WTC11 (cell line): ENCODE measurements around the gene CDIPT. TPM values are rescaled to one million over a fixed set of nuclear protein-coding genes. Genes with fewer than 3 reads are reported as not detected.
A peak's percentile ranks its signal among the peaks of the same experiment; 100 is the strongest.

ENCODE experiments used
- CREM ChIP-seq: sonication (generic); formaldehyde crosslinking; IDR thresholded peaks from 2 replicates; pipeline ENCODE4 v1.8.1; 2022; ENCODE audit warnings: mild to moderate bottlenecking, missing genetic modification reagents, moderate library complexity
- ELF4 ChIP-seq: sonication (generic); formaldehyde crosslinking; IDR thresholded peaks from 2 replicates; pipeline ENCODE4 v1.8.1; 2022; ENCODE audit warnings: low read depth, mild to moderate bottlenecking, moderate library complexity, missing genetic modification reagents
- GABPB1 ChIP-seq: sonication (generic); formaldehyde crosslinking; IDR thresholded peaks from 2 replicates; pipeline ENCODE4 v1.8.1; 2023; ENCODE audit warnings: mild to moderate bottlenecking, missing genetic modification reagents
- KAT7 ChIP-seq: sonication (generic); formaldehyde crosslinking; IDR thresholded peaks from 2 replicates; pipeline ENCODE4 v1.8.1; 2023; ENCODE audit warnings: missing genetic modification reagents, mild to moderate bottlenecking, borderline replicate concordance
- MXD4 ChIP-seq: fragments of 250-450 bp; sonication (Bioruptor Pico); IDR thresholded peaks from 2 replicates; pipeline ENCODE4 v1.8.0; 2021; ENCODE audit warnings: mild to moderate bottlenecking, moderate library complexity, borderline replicate concordance
- NFATC4 ChIP-seq: fragments of 250-450 bp; sonication (Bioruptor Pico); IDR thresholded peaks from 2 replicates; pipeline ENCODE4 v1.9.0; 2021; ENCODE audit warnings: mild to moderate bottlenecking
- NFE2L1 ChIP-seq: sonication (generic); formaldehyde crosslinking; IDR thresholded peaks from 2 replicates; pipeline ENCODE4 v1.8.1; 2023; ENCODE audit warnings: missing genetic modification reagents
- NR2C2 ChIP-seq: sonication (generic); formaldehyde crosslinking; IDR thresholded peaks from 2 replicates; pipeline ENCODE4 v1.8.0; 2022; ENCODE audit warnings: mild to moderate bottlenecking, missing genetic modification reagents
- OVOL2 ChIP-seq: fragments of 250-450 bp; sonication (Bioruptor Pico); IDR thresholded peaks from 2 replicates; pipeline ENCODE4 v1.9.0; 2021; ENCODE audit warnings: mild to moderate bottlenecking, borderline replicate concordance
- PRRX2 ChIP-seq: fragments of 250-450 bp; sonication (Bioruptor Pico); IDR thresholded peaks from 2 replicates; pipeline ENCODE4 v1.8.0; 2021; ENCODE audit warnings: mild to moderate bottlenecking
- RORB ChIP-seq: fragments of 250-450 bp; sonication (Bioruptor Pico); IDR thresholded peaks from 2 replicates; pipeline ENCODE4 v1.9.0; 2021; ENCODE audit warnings: mild to moderate bottlenecking
- SP1 ChIP-seq: sonication (generic); formaldehyde crosslinking; conservative IDR thresholded peaks from 2 replicates; pipeline ENCODE4 v1.8.1; 2022; ENCODE audit warnings: missing genetic modification reagents
- ZNF121 ChIP-seq: sonication (generic); formaldehyde crosslinking; IDR thresholded peaks from 2 replicates; pipeline ENCODE4 v1.8.0; 2023; ENCODE audit warnings: missing genetic modification reagents
- ZNF219 ChIP-seq: sonication (generic); formaldehyde crosslinking; IDR thresholded peaks from 2 replicates; pipeline ENCODE4 v1.8.0; 2023; ENCODE audit warnings: missing genetic modification reagents, mild to moderate bottlenecking, borderline replicate concordance
- ZNF396 ChIP-seq: fragments of 250-450 bp; sonication (Bioruptor Pico); IDR thresholded peaks from 2 replicates; pipeline ENCODE4 v1.8.0; 2021; ENCODE audit warnings: mild to moderate bottlenecking, moderate library complexity, borderline replicate concordance
- ZNF512 ChIP-seq: sonication (generic); formaldehyde crosslinking; IDR thresholded peaks from 2 replicates; pipeline ENCODE4 v1.8.1; 2022; ENCODE audit warnings: missing genetic modification reagents, borderline replicate concordance
- total RNA-seq: library from RNA; stranded (reverse); gene quantifications from 3 replicates; pipeline ENCODE4 v1.2.3, GENCODE V29; 2021
- TF ChIP-seq, protein P1 (sequence below): sonication (generic); formaldehyde crosslinking; IDR thresholded peaks from 2 replicates; pipeline ENCODE4 v1.8.1; 2023; ENCODE audit warnings: mild to moderate bottlenecking, missing genetic modification reagents, borderline replicate concordance
- TF ChIP-seq, protein P2 (sequence below): sonication (generic); formaldehyde crosslinking; IDR thresholded peaks from 2 replicates; pipeline ENCODE4 v1.8.0; 2023; ENCODE audit warnings: mild to moderate bottlenecking, missing genetic modification reagents
- TF ChIP-seq, protein P3 (sequence below): sonication (generic); formaldehyde crosslinking; IDR thresholded peaks from 2 replicates; pipeline ENCODE4 v1.8.1; 2023; ENCODE audit warnings: mild to moderate bottlenecking, missing genetic modification reagents

Gene CDIPT
- total RNA-seq, 1 experiment from 2014 or later: 71.7 TPM

GRCh38 chr16:29815793-29816693 lies 47.0 kb downstream of the CDIPT start, which contains the start of gene PAGR1 (continued):
- TF ChIP-seq ZNF512 (no peak), OVOL2 (CRISPR knock-in tag) (no peak), RORB (CRISPR knock-in tag) (no peak), ZNF121 (CRISPR knock-in tag) (peak; percentile 42), ELF4 (CRISPR knock-in tag) (0 out of 2 replicates have a peak, but pooled peaks have one; percentile 67), NR2C2 (0 out of 2 replicates have a peak, but pooled peaks have one; percentile 8), KAT7 (CRISPR knock-in tag) (no peak), CREM (peak; percentile 80), MXD4 (no peak), ZNF219 (CRISPR knock-in tag) (no peak), NFATC4 (no peak), ZNF396 (no peak), SP1 (CRISPR knock-in tag) (peak; percentile 84; the same call in 1 of the 2 replicates), GABPB1 (CRISPR knock-in tag) (peak; percentile 74), PRRX2 (CRISPR knock-in tag) (no peak; the same call in 1 of the 2 replicates), NFE2L1 (CRISPR knock-in tag) (no peak; the same call in 1 of the 2 replicates)
- TF ChIP-seq, protein P1, sequence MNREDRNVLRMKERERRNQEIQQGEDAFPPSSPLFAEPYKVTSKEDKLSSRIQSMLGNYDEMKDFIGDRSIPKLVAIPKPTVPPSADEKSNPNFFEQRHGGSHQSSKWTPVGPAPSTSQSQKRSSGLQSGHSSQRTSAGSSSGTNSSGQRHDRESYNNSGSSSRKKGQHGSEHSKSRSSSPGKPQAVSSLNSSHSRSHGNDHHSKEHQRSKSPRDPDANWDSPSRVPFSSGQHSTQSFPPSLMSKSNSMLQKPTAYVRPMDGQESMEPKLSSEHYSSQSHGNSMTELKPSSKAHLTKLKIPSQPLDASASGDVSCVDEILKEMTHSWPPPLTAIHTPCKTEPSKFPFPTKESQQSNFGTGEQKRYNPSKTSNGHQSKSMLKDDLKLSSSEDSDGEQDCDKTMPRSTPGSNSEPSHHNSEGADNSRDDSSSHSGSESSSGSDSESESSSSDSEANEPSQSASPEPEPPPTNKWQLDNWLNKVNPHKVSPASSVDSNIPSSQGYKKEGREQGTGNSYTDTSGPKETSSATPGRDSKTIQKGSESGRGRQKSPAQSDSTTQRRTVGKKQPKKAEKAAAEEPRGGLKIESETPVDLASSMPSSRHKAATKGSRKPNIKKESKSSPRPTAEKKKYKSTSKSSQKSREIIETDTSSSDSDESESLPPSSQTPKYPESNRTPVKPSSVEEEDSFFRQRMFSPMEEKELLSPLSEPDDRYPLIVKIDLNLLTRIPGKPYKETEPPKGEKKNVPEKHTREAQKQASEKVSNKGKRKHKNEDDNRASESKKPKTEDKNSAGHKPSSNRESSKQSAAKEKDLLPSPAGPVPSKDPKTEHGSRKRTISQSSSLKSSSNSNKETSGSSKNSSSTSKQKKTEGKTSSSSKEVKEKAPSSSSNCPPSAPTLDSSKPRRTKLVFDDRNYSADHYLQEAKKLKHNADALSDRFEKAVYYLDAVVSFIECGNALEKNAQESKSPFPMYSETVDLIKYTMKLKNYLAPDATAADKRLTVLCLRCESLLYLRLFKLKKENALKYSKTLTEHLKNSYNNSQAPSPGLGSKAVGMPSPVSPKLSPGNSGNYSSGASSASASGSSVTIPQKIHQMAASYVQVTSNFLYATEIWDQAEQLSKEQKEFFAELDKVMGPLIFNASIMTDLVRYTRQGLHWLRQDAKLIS (CRISPR knock-in tag): no peak; the same call in 1 of the 2 replicates
- TF ChIP-seq, protein P2, sequence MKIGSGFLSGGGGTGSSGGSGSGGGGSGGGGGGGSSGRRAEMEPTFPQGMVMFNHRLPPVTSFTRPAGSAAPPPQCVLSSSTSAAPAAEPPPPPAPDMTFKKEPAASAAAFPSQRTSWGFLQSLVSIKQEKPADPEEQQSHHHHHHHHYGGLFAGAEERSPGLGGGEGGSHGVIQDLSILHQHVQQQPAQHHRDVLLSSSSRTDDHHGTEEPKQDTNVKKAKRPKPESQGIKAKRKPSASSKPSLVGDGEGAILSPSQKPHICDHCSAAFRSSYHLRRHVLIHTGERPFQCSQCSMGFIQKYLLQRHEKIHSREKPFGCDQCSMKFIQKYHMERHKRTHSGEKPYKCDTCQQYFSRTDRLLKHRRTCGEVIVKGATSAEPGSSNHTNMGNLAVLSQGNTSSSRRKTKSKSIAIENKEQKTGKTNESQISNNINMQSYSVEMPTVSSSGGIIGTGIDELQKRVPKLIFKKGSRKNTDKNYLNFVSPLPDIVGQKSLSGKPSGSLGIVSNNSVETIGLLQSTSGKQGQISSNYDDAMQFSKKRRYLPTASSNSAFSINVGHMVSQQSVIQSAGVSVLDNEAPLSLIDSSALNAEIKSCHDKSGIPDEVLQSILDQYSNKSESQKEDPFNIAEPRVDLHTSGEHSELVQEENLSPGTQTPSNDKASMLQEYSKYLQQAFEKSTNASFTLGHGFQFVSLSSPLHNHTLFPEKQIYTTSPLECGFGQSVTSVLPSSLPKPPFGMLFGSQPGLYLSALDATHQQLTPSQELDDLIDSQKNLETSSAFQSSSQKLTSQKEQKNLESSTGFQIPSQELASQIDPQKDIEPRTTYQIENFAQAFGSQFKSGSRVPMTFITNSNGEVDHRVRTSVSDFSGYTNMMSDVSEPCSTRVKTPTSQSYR (CRISPR knock-in tag): no peak; the same call in 1 of the 2 replicates
- TF ChIP-seq, protein P3, sequence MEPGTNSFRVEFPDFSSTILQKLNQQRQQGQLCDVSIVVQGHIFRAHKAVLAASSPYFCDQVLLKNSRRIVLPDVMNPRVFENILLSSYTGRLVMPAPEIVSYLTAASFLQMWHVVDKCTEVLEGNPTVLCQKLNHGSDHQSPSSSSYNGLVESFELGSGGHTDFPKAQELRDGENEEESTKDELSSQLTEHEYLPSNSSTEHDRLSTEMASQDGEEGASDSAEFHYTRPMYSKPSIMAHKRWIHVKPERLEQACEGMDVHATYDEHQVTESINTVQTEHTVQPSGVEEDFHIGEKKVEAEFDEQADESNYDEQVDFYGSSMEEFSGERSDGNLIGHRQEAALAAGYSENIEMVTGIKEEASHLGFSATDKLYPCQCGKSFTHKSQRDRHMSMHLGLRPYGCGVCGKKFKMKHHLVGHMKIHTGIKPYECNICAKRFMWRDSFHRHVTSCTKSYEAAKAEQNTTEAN (CRISPR knock-in tag): no peak
